H9 (cell line): Measurements from ENCODE around the gene MYRIP. TPM values are rescaled to one million over a fixed set of nuclear protein-coding genes. Genes with fewer than 3 reads are reported as not detected.

Experiments
- DNase-seq: peaks from one replicate; pipeline ENCODE4 v3.0.0-alpha.2; 2017
- H2AFZ ChIP-seq: one replicate; pipeline ENCODE4 v1.6.1; 2013; ENCODE audit warnings: mild to moderate bottlenecking, low read length, control low read depth, moderate library complexity
- H2AK5ac ChIP-seq: 2 replicates; pipeline ENCODE4 v1.6.1; 2013; ENCODE audit warnings: low read length, control low read depth, mixed read lengths; ENCODE audit not compliant: insufficient read length
- H2BK120ac ChIP-seq: one replicate; pipeline ENCODE4 v1.6.1; 2013; ENCODE audit warnings: low read depth, mild to moderate bottlenecking, low read length, control low read depth, inconsistent platforms; ENCODE audit not compliant: poor library complexity, severe bottlenecking
- H2BK12ac ChIP-seq: 2 replicates; pipeline ENCODE4 v1.6.1; 2013; ENCODE audit warnings: low read length, control low read depth, mixed read lengths, low read depth; ENCODE audit not compliant: insufficient read length
- H2BK15ac ChIP-seq: 2 replicates; pipeline ENCODE4 v1.6.1; 2013; ENCODE audit warnings: low read depth, low read length, control low read depth
- H2BK20ac ChIP-seq: one replicate; pipeline ENCODE4 v1.6.1; 2013; ENCODE audit warnings: low read depth, mild to moderate bottlenecking, low read length, control low read depth, inconsistent platforms; ENCODE audit not compliant: poor library complexity, severe bottlenecking
- H2BK5ac ChIP-seq: 2 replicates; pipeline ENCODE4 v1.6.1; 2013; ENCODE audit warnings: low read length, control low read depth, mixed read lengths; ENCODE audit not compliant: insufficient read length
- H3K14ac ChIP-seq: 2 replicates; pipeline ENCODE4 v1.6.1; 2013; ENCODE audit warnings: low read length, control low read depth; ENCODE audit not compliant: insufficient read depth
- H3K18ac ChIP-seq: 2 replicates; pipeline ENCODE4 v1.6.1; 2013; ENCODE audit warnings: low read depth, mild to moderate bottlenecking, mixed read lengths, low read length, control low read depth; ENCODE audit not compliant: insufficient read length
- H3K23ac ChIP-seq: 2 replicates; pipeline ENCODE4 v1.6.1; 2013; ENCODE audit warnings: low read length, control low read depth, mixed read lengths, low read depth; ENCODE audit not compliant: insufficient read length
- H3K23me2 ChIP-seq: 2 replicates; pipeline ENCODE4 v1.6.1; 2013; ENCODE audit warnings: low read depth, mild to moderate bottlenecking, mixed read lengths, low read length, control low read depth; ENCODE audit not compliant: insufficient read length, poor library complexity, severe bottlenecking
- H3K27ac ChIP-seq: 2 replicates; pipeline ENCODE4 v1.5.1; 2013; ENCODE audit warnings: low read length, control low read depth, mixed read lengths, low read depth; ENCODE audit not compliant: insufficient read length
- H3K27me3 ChIP-seq: 2 replicates; pipeline ENCODE4 v1.6.1; 2013; ENCODE audit warnings: low read length, control low read depth, inconsistent platforms; ENCODE audit not compliant: insufficient read depth
- H3K4ac ChIP-seq: 2 replicates; pipeline ENCODE4 v1.6.1; 2013; ENCODE audit warnings: low read depth, mild to moderate bottlenecking, control low read depth, inconsistent platforms, low read length, moderate library complexity
- H3K4me1 ChIP-seq: 2 replicates; pipeline ENCODE4 v1.6.1; 2013; ENCODE audit warnings: low read length, control low read depth, inconsistent platforms; ENCODE audit not compliant: insufficient read depth
- H3K4me2 ChIP-seq: 2 replicates; pipeline ENCODE4 v1.6.1; 2013; ENCODE audit warnings: low read length, control low read depth, mixed read lengths; ENCODE audit not compliant: insufficient read length, insufficient read depth
- H3K56ac ChIP-seq: 2 replicates; pipeline ENCODE4 v1.6.1; 2013; ENCODE audit warnings: low read depth, mild to moderate bottlenecking, mixed read lengths, low read length, control low read depth; ENCODE audit not compliant: insufficient read length
- H3K79me1 ChIP-seq: 2 replicates; pipeline ENCODE4 v1.6.1; 2013; ENCODE audit warnings: low read depth, mild to moderate bottlenecking, moderate library complexity, low read length, control low read depth, inconsistent platforms; ENCODE audit not compliant: insufficient read depth, poor library complexity, severe bottlenecking
- H3K79me2 ChIP-seq: 2 replicates; pipeline ENCODE4 v1.6.1; 2013; ENCODE audit warnings: low read length, control low read depth, inconsistent platforms; ENCODE audit not compliant: insufficient read depth
- H3K9ac ChIP-seq: 2 replicates; pipeline ENCODE4 v1.6.1; 2013; ENCODE audit warnings: low read length, control low read depth, mixed read lengths; ENCODE audit not compliant: insufficient read length; ENCODE audit errors: extremely low read depth
- H3K9me3 ChIP-seq: one replicate; pipeline ENCODE4 v1.6.1; 2013; ENCODE audit warnings: low read depth, low read length, inconsistent platforms; ENCODE audit not compliant: control insufficient read depth
- H3T11ph ChIP-seq: one replicate; pipeline ENCODE4 v1.6.1; 2013; ENCODE audit warnings: mild to moderate bottlenecking, low read length, control low read depth, inconsistent platforms
- H4K20me1 ChIP-seq: one replicate; pipeline ENCODE4 v1.6.1; 2013; ENCODE audit not compliant: control insufficient read depth, insufficient read length, insufficient read depth
- H4K5ac ChIP-seq: 2 replicates; pipeline ENCODE4 v1.6.1; 2013; ENCODE audit warnings: low read depth, mild to moderate bottlenecking, mixed read lengths, low read length, control low read depth; ENCODE audit not compliant: insufficient read length
- H4K8ac ChIP-seq: replicated peaks from 2 replicates; pipeline ENCODE4 v1.6.1; 2013; ENCODE audit warnings: low read length, control low read depth, mixed read lengths, low read depth; ENCODE audit not compliant: insufficient read length
- H4K91ac ChIP-seq: 2 replicates; pipeline ENCODE4 v1.6.1; 2013; ENCODE audit warnings: low read depth, mild to moderate bottlenecking, moderate library complexity, mixed read lengths, low read length, control low read depth; ENCODE audit not compliant: insufficient read length
- H3K27ac Mint-ChIP-seq, 3 experiments: 2 replicates in 2 of 3; 3 replicates in 1 of 3; pipeline ENCODE4 v1.8.0; 2020 to 2021; ENCODE audit warnings: mixed read lengths in 3 of 3, mild to moderate bottlenecking in 1 of 3, moderate library complexity in 1 of 3
- H3K27me3 Mint-ChIP-seq: 2 replicates; pipeline ENCODE4 v1.8.0; 2021; ENCODE audit warnings: low read depth, mild to moderate bottlenecking, moderate library complexity, mixed read lengths
- H3K36me3 Mint-ChIP-seq, 3 experiments: 2 replicates in 2 of 3; 3 replicates in 1 of 3; pipeline ENCODE4 v1.8.0; 2020 to 2021; ENCODE audit warnings: low read depth in 3 of 3, mixed read lengths in 3 of 3; ENCODE audit not compliant: insufficient read depth in 1 of 3
- H3K4me1 Mint-ChIP-seq, 2 experiments: 2 replicates each; pipeline ENCODE4 v1.8.0; 2020; ENCODE audit warnings: mixed read lengths in 2 of 2
- H3K4me3 Mint-ChIP-seq, 2 experiments: 2 replicates in 1 of 2; 3 replicates in 1 of 2; pipeline ENCODE4 v1.8.0; 2020 to 2021; ENCODE audit warnings: mild to moderate bottlenecking in 2 of 2, mixed read lengths in 2 of 2, moderate library complexity in 1 of 2
- H3K9me3 Mint-ChIP-seq, 2 experiments: 2 replicates in 1 of 2; 3 replicates in 1 of 2; pipeline ENCODE4 v1.8.0; 2020; ENCODE audit warnings: mild to moderate bottlenecking in 2 of 2, mixed read lengths in 2 of 2, moderate library complexity in 1 of 2
- WGBS: extraction: QIAGEN DNeasy Blood & Tissue Kit; methylation state at CpG from one replicate; pipeline ENCODE4 v1.1.7; 2013; ENCODE audit warnings: missing lambda C conversion rate, low lambda C conversion rate, mixed read lengths; ENCODE audit not compliant: insufficient read length; ENCODE audit errors: extremely low coverage; 5-methylcytosine and 5-hydroxymethylcytosine counted together
- total RNA-seq: library from RNA; stranded (reverse); gene quantifications from 2 replicates; pipeline ENCODE4 v1.2.1, GENCODE V29; 2021
- TF ChIP-seq, protein P1 (sequence below): fragments of 200-600 bp; sonication (generic); conservative IDR thresholded peaks from 3 replicates; pipeline ENCODE4 v1.8.0; 2021; ENCODE audit warnings: antibody characterized with exemption, mild to moderate bottlenecking

Gene MYRIP
- total RNA-seq, 1 experiment from 2014 or later, result 1.8 TPM

DNA sequence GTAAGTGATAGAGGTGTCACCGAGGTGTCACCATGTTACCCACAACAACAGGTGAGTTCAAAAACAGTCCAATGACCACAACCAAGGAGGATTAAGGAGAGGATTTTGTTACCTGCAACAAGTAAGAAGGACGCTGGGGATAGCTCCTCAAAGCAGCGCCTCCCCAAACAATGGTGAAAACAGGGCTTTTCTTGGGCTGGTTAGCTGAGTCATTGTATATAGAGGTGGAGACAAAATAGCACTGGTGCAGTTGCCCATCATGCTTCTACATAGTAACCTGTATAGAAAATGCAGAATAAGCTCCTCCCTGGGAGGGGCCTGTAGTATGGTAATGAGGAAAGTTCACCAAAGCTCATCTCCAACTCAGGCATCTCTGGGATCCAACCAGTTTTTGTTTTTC lies 383.2 kb downstream of the MYRIP start:
- no peak overlapping the region for H2BK12ac ChIP-seq
- peak overlapping the region; percentile 67 for H2AFZ ChIP-seq
- no peaks in the 10 kb centered on the region for H3K23me2 ChIP-seq
- TF ChIP-seq, protein P1, sequence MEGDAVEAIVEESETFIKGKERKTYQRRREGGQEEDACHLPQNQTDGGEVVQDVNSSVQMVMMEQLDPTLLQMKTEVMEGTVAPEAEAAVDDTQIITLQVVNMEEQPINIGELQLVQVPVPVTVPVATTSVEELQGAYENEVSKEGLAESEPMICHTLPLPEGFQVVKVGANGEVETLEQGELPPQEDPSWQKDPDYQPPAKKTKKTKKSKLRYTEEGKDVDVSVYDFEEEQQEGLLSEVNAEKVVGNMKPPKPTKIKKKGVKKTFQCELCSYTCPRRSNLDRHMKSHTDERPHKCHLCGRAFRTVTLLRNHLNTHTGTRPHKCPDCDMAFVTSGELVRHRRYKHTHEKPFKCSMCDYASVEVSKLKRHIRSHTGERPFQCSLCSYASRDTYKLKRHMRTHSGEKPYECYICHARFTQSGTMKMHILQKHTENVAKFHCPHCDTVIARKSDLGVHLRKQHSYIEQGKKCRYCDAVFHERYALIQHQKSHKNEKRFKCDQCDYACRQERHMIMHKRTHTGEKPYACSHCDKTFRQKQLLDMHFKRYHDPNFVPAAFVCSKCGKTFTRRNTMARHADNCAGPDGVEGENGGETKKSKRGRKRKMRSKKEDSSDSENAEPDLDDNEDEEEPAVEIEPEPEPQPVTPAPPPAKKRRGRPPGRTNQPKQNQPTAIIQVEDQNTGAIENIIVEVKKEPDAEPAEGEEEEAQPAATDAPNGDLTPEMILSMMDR, result no peak
- H2AK5ac ChIP-seq, result no peak overlapping the region
- no peak overlapping the region for H2BK20ac ChIP-seq
- no peak overlapping the region for H3K14ac ChIP-seq
- H3K36me3 Mint-ChIP-seq, result no peaks in the 10 kb centered on the region
- H4K20me1 ChIP-seq, result no peaks in the 10 kb centered on the region
- peaks cover 16% of the 10 kb centered on the region in 2 experiments for H3K4me1 Mint-ChIP-seq
- H2BK15ac ChIP-seq, result no peak overlapping the region
- H3K4me1 ChIP-seq, result no peaks in the 10 kb centered on the region
- H3K27ac ChIP-seq, result no peak overlapping the region
- no peaks in the 10 kb centered on the region for H3K9me3 ChIP-seq
- H2BK120ac ChIP-seq, result no peak overlapping the region
- no peak overlapping the region for H3K23ac ChIP-seq
- H4K8ac ChIP-seq, result no peak overlapping the region
- no peaks in the 10 kb centered on the region; the same call in none of the 2 replicates for H3K27me3 Mint-ChIP-seq
- H3K4me3 Mint-ChIP-seq, result no peak overlapping the region
- H3K9ac ChIP-seq, result no peak overlapping the region
- peak overlapping the region; percentile 12 for H4K5ac ChIP-seq
- no peaks in the 10 kb centered on the region for H3K9me3 Mint-ChIP-seq
- no peak overlapping the region for H3T11ph ChIP-seq
- H3K27me3 ChIP-seq, result no peaks in the 10 kb centered on the region
- peak; percentile 47 for DNase-seq
- WGBS, result no CpG with 5 or more reads among the region's 3 CpGs
- H3K27ac Mint-ChIP-seq, result peak overlapping the region in 2 of 3 experiments; percentile 20 to 26; a peak in 3 of 7 replicates
- no peak overlapping the region for H3K18ac ChIP-seq
- no peaks in the 10 kb centered on the region for H3K79me1 ChIP-seq
- H3K4ac ChIP-seq, result no peak overlapping the region
- no peak overlapping the region for H4K91ac ChIP-seq
- H3K79me2 ChIP-seq, result no peaks in the 10 kb centered on the region
- H3K4me2 ChIP-seq, result no peak overlapping the region
- no peak overlapping the region for H2BK5ac ChIP-seq
- no peak overlapping the region for H3K56ac ChIP-seq
